T-helper 2 cell treated with Interferon-gamma antibody and Interleukin-4, amounts not matched to agents 5 μg/mL and 100 μg/mL, for 36 hours (primary cell): ENCODE measurements around the gene TNFAIP8L3.

ENCODE experiments used
- DNase-seq: peaks from one replicate; pipeline ENCODE4 v3.0.0; 2021; ENCODE audit warnings: low spot score
- H3K27ac Mint-ChIP-seq: one replicate; pipeline ENCODE4 v1.8.0; 2021; ENCODE audit warnings: mild to moderate bottlenecking, mixed read lengths
- H3K27me3 Mint-ChIP-seq: one replicate; pipeline ENCODE4 v1.8.0; 2021; ENCODE audit warnings: low read depth, mixed read lengths
- H3K36me3 Mint-ChIP-seq: one replicate; pipeline ENCODE4 v1.8.0; 2021; ENCODE audit warnings: low read depth, mixed read lengths
- H3K4me1 Mint-ChIP-seq: one replicate; pipeline ENCODE4 v1.8.0; 2021; ENCODE audit warnings: low read depth, mixed read lengths
- H3K4me3 Mint-ChIP-seq: one replicate; pipeline ENCODE4 v1.8.0; 2022; ENCODE audit warnings: mild to moderate bottlenecking, moderate library complexity, mixed read lengths
- H3K9me3 Mint-ChIP-seq: one replicate; pipeline ENCODE4 v1.8.0; 2021; ENCODE audit warnings: mixed read lengths

The TNFAIP8L3 gene

GRCh38 chr15:51075826-51076523 lies 18.7 kb downstream of the TNFAIP8L3 start:
- H3K27me3 Mint-ChIP-seq = peaks cover 3% of the 10 kb centered on the region
- DNase-seq = peak; percentile 45
- peaks cover 34% of the 10 kb centered on the region for H3K4me1 Mint-ChIP-seq
- no peaks in the 10 kb centered on the region for H3K9me3 Mint-ChIP-seq
- peak overlapping the region; percentile 6 for H3K4me3 Mint-ChIP-seq
- H3K27ac Mint-ChIP-seq = peak overlapping the region; percentile 39
- H3K36me3 Mint-ChIP-seq = no peaks in the 10 kb centered on the region

- Mint-ChIP-seq H3K27me3 (peaks cover 3% of the 10 kb centered on the region), H3K27ac (no peak overlapping the region), H3K4me3 (no peak overlapping the region), H3K36me3 (no peaks in the 10 kb centered on the region), H3K9me3 (no peaks in the 10 kb centered on the region), H3K4me1 (peaks cover 36% of the 10 kb centered on the region)
- DNase-seq = no peak
Measured at GRCh38 chr15:51075364-51075763, 19.3 kb downstream of the TNFAIP8L3 start.

- peaks cover 39% of the 10 kb centered on the region for H3K4me1 Mint-ChIP-seq
Measured at GRCh38 chr15:51074926-51075325, 19.8 kb downstream of the TNFAIP8L3 start.

GRCh38 chr15:51071578-51071977 lies 23.1 kb downstream of the TNFAIP8L3 start:
- H3K36me3 Mint-ChIP-seq = no peaks in the 10 kb centered on the region
- no peak overlapping the region for H3K4me3 Mint-ChIP-seq
- no peak for DNase-seq
- peak overlapping the region; percentile 19 for H3K27ac Mint-ChIP-seq
- H3K4me1 Mint-ChIP-seq = peaks cover 24% of the 10 kb centered on the region
- no peaks in the 10 kb centered on the region for H3K27me3 Mint-ChIP-seq
- no peaks in the 10 kb centered on the region for H3K9me3 Mint-ChIP-seq

More at GRCh38 chr15:51074926-51075325, 19.8 kb downstream of the TNFAIP8L3 start:
- H3K9me3 Mint-ChIP-seq = no peaks in the 10 kb centered on the region
- no peak overlapping the region for H3K27ac Mint-ChIP-seq
- no peak overlapping the region for H3K4me3 Mint-ChIP-seq
- H3K27me3 Mint-ChIP-seq = peaks cover 3% of the 10 kb centered on the region
- no peak for DNase-seq
- no peaks in the 10 kb centered on the region for H3K36me3 Mint-ChIP-seq

- H3K27ac Mint-ChIP-seq = no peak overlapping the region
- no peak overlapping the region for H3K4me3 Mint-ChIP-seq
- H3K9me3 Mint-ChIP-seq = no peaks in the 10 kb centered on the region
- no peak for DNase-seq
- no peaks in the 10 kb centered on the region for H3K36me3 Mint-ChIP-seq
- peaks cover 17% of the 10 kb centered on the region for H3K4me1 Mint-ChIP-seq
- peaks cover 8% of the 10 kb centered on the region for H3K27me3 Mint-ChIP-seq
Measured at GRCh38 chr15:51069983-51070382, 24.7 kb downstream of the TNFAIP8L3 start.

- DNase-seq = no peak
- peaks cover 17% of the 10 kb centered on the region for H3K27me3 Mint-ChIP-seq
- H3K36me3 Mint-ChIP-seq = no peaks in the 10 kb centered on the region
- peaks cover 17% of the 10 kb centered on the region for H3K4me1 Mint-ChIP-seq
- no peaks in the 10 kb centered on the region for H3K9me3 Mint-ChIP-seq
- H3K27ac Mint-ChIP-seq = no peak overlapping the region
- no peak overlapping the region for H3K4me3 Mint-ChIP-seq
Measured at GRCh38 chr15:51067510-51067909, 27.2 kb downstream of the TNFAIP8L3 start.

- Mint-ChIP-seq H3K4me3 (no peak overlapping the region), H3K4me1 (peaks cover 8% of the 10 kb centered on the region), H3K27ac (no peak overlapping the region), H3K36me3 (no peaks in the 10 kb centered on the region), H3K9me3 (no peaks in the 10 kb centered on the region), H3K27me3 (peaks cover 17% of the 10 kb centered on the region)
- DNase-seq = no peak
Measured at GRCh38 chr15:51065781-51066180, 28.9 kb downstream of the TNFAIP8L3 start.

- Mint-ChIP-seq H3K27ac (no peak overlapping the region), H3K27me3 (peaks cover 19% of the 10 kb centered on the region), H3K4me1 (peaks cover 5% of the 10 kb centered on the region), H3K4me3 (no peak overlapping the region), H3K36me3 (no peaks in the 10 kb centered on the region), H3K9me3 (no peaks in the 10 kb centered on the region)
- no peak for DNase-seq
Measured at GRCh38 chr15:51065261-51065660, 29.4 kb downstream of the TNFAIP8L3 start.

- Mint-ChIP-seq H3K36me3 (no peaks in the 10 kb centered on the region), H3K27me3 (peaks cover 31% of the 10 kb centered on the region), H3K27ac (no peak overlapping the region), H3K9me3 (no peaks in the 10 kb centered on the region), H3K4me3 (no peak overlapping the region), H3K4me1 (no peaks in the 10 kb centered on the region)
- no peak for DNase-seq
Measured at GRCh38 chr15:51062736-51063135, 32.0 kb downstream of the TNFAIP8L3 start.

- no peak for DNase-seq
- H3K27me3 Mint-ChIP-seq = peaks cover 33% of the 10 kb centered on the region
Measured at GRCh38 chr15:51060030-51060673, 34.6 kb downstream of the TNFAIP8L3 start.

GRCh38 chr15:51054535-51054934 lies 40.2 kb downstream of the TNFAIP8L3 start:
- H3K36me3 Mint-ChIP-seq = no peaks in the 10 kb centered on the region
- H3K4me3 Mint-ChIP-seq = no peak overlapping the region
- H3K27me3 Mint-ChIP-seq = peaks cover 19% of the 10 kb centered on the region
- H3K27ac Mint-ChIP-seq = no peak overlapping the region
- H3K9me3 Mint-ChIP-seq = no peaks in the 10 kb centered on the region
- DNase-seq = no peak
- peaks cover 2% of the 10 kb centered on the region for H3K4me1 Mint-ChIP-seq

More at GRCh38 chr15:51060030-51060673, 34.6 kb downstream of the TNFAIP8L3 start:
- H3K9me3 Mint-ChIP-seq = no peaks in the 10 kb centered on the region
- H3K27ac Mint-ChIP-seq = no peak overlapping the region
- no peak overlapping the region for H3K4me3 Mint-ChIP-seq
- H3K4me1 Mint-ChIP-seq = no peaks in the 10 kb centered on the region
- H3K36me3 Mint-ChIP-seq = no peaks in the 10 kb centered on the region

GRCh38 chr15:51053571-51053970 lies 41.1 kb downstream of the TNFAIP8L3 start:
- Mint-ChIP-seq H3K36me3 (no peaks in the 10 kb centered on the region), H3K9me3 (no peaks in the 10 kb centered on the region), H3K27me3 (peaks cover 14% of the 10 kb centered on the region), H3K4me1 (peaks cover 4% of the 10 kb centered on the region), H3K4me3 (no peak overlapping the region), H3K27ac (no peak overlapping the region)
- no peak for DNase-seq

- H3K4me1 Mint-ChIP-seq = peaks cover 4% of the 10 kb centered on the region
Measured at GRCh38 chr15:51051776-51052175, 42.9 kb downstream of the TNFAIP8L3 start.

GRCh38 chr15:51049081-51049480 lies 45.6 kb downstream of the TNFAIP8L3 start:
- H3K4me3 Mint-ChIP-seq = no peak overlapping the region
- H3K27me3 Mint-ChIP-seq = peaks cover 6% of the 10 kb centered on the region
- no peak overlapping the region for H3K27ac Mint-ChIP-seq
- no peaks in the 10 kb centered on the region for H3K9me3 Mint-ChIP-seq
- DNase-seq = no peak
- H3K4me1 Mint-ChIP-seq = peaks cover 4% of the 10 kb centered on the region
- H3K36me3 Mint-ChIP-seq = no peaks in the 10 kb centered on the region

More at GRCh38 chr15:51051776-51052175, 42.9 kb downstream of the TNFAIP8L3 start:
- Mint-ChIP-seq H3K27me3 (peaks cover 14% of the 10 kb centered on the region), H3K36me3 (no peaks in the 10 kb centered on the region), H3K9me3 (no peaks in the 10 kb centered on the region), H3K27ac (no peak overlapping the region), H3K4me3 (no peak overlapping the region)
- DNase-seq = no peak
